NCI-H2107 (cell line): Measurements from ENCODE around the gene EIF3M.
"Not testable (repeated sequence)": the region's sequence is repeated elsewhere in the genome, so short reads cannot be mapped to it uniquely, and the experiment has no call there.

Source experiments
- DNase-seq: peaks from one replicate; lab custom pipeline; 2025; lab: John Stamatoyannopoulos, UW

EIF3M gene

GRCh38 chr11:32597921-32598320 is 14.3 kb downstream of the EIF3M start:
- no peak for DNase-seq

GRCh38 chr11:32602657-32603415 is 19.2 kb downstream of the EIF3M start:
- DNase-seq: no peak

- no peak for DNase-seq
These were observed 22.6 kb downstream of the EIF3M start for GRCh38 chr11:32606220-32606619.

- not testable (repeated sequence) for DNase-seq
These were observed 25.2 kb downstream of the EIF3M start for GRCh38 chr11:32608826-32609225.

- DNase-seq: no peak
These were observed 27.2 kb downstream of the EIF3M start for GRCh38 chr11:32610797-32611352.

- DNase-seq: no peak
These were observed 30.0 kb downstream of the EIF3M start for GRCh38 chr11:32613500-32614151.

- no peak for DNase-seq
These were observed 31.8 kb downstream of the EIF3M start for GRCh38 chr11:32615422-32615821.

- DNase-seq: no peak
These were observed 33.3 kb downstream of the EIF3M start for GRCh38 chr11:32616903-32617302.

- DNase-seq: no peak
These were observed 47.2 kb downstream of the EIF3M start for GRCh38 chr11:32630844-32631243.

- DNase-seq: no peak
These were observed 52.2 kb downstream of the EIF3M start for GRCh38 chr11:32635819-32636218.

- no peak for DNase-seq
These were observed 57.7 kb downstream of the EIF3M start for GRCh38 chr11:32641361-32641760.

- DNase-seq: no peak
These were observed 59.9 kb downstream of the EIF3M start for GRCh38 chr11:32643526-32643925.
